ENCODE measurements around the gene NCAPH2.

NCAPH2 gene

DNA sequence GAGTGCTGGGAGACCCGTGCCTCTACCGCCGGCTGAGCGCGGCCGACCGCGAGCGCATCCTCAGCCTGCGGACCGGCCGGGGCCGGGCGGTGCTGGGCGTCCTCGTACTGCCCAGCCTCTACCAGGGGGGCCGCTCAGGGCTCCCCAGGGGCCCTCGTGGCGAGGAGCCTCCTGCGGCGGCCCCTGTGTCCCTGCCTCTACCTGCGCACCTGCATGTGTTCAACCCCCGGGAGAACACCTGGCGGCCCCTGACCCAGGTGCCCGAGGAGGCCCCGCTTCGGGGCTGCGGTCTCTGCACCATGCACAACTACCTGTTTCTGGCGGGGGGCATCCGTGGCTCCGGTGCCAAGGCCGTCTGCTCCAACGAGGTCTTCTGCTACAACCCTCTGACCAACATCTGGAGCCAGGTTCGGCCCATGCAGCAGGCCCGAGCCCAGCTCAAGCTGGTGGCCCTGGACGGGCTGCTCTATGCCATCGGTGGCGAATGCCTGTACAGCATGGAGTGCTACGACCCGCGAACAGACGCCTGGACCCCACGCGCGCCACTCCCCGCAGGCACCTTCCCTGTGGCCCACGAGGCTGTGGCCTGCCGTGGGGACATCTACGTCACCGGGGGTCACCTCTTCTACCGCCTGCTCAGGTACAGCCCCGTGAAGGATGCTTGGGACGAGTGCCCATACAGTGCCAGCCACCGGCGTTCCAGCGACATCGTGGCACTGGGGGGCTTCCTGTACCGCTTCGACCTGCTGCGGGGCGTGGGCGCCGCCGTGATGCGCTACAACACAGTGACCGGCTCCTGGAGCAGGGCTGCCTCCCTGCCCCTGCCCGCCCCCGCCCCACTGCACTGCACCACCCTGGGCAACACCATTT is 41.1 kb downstream of the NCAPH2 start:
- DNase-seq (ENCODE audit: low read depth) = no peak

- no peak for DNase-seq (ENCODE audit: low read depth)
These were observed 42.4 kb downstream of the NCAPH2 start for GRCh38 chr22:50550395-50550794.

GRCh38 chr22:50551160-50551752 is 43.2 kb downstream of the NCAPH2 start:
- DNase-seq (ENCODE audit: low read depth) = no peak

DNA sequence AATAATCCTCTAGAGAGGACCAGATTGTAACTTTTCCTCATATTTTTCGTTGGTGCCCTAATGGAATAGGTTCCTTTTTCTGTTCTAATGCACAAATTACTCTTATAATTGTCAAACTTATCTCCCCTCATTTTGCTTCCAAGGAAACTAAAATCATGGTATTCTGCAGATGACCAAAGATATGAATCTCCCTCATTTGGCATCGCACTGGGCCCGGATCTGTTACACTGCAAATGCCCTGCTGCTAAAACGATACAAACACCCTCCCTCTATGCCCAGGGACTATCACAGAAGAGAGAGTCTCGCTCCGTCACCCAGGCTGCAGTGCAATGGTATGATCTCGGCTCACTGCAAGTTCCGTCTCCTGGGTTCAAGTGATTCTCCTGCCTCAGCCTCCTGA is 45.3 kb downstream of the NCAPH2 start:
- DNase-seq (ENCODE audit: low read depth) = no peak

DNA sequence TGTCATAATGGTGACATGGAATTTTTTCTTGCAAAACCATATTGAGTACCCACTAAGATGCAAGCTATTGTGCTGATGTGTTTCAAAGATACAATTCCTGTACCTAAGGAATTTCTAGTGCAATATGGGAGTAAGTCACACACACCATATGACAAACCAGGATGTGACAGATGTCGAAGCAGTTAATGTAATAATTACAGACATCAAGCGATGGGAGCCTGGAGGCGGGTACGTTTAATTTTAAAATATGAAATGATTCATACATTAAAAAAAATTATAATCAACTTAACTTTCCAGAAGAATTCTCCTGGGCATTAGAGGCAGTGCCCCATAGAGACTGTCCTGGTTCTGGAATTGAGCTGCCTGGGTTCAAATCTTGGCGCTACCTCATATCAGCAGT is 48.7 kb downstream of the NCAPH2 start:
- DNase-seq (ENCODE audit: low read depth) = no peak

DNA sequence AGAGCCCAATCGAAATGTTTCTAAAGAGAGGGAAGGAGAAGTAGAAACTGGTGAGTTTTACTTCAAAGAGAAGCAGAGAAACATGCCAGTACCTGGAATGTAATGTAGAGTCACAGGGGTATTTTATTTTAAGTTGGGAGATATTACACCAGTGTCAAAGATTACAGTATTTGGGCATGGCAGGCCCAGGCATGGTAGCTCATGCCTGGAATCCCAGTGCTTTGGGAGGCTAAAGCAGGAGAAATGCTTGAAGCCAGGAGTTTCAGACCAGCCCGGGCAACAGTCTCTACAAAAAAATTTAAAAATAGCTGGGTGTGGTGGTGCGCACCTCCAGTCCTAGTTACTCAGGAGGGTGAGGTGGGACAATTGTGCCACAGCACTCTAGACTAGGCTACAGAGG is 52.0 kb downstream of the NCAPH2 start:
- no peak for DNase-seq (ENCODE audit: low read depth)

GRCh38 chr22:50561401-50562358 is 53.7 kb downstream of the NCAPH2 start:
- DNase-seq (ENCODE audit: low read depth) = no peak

DNA sequence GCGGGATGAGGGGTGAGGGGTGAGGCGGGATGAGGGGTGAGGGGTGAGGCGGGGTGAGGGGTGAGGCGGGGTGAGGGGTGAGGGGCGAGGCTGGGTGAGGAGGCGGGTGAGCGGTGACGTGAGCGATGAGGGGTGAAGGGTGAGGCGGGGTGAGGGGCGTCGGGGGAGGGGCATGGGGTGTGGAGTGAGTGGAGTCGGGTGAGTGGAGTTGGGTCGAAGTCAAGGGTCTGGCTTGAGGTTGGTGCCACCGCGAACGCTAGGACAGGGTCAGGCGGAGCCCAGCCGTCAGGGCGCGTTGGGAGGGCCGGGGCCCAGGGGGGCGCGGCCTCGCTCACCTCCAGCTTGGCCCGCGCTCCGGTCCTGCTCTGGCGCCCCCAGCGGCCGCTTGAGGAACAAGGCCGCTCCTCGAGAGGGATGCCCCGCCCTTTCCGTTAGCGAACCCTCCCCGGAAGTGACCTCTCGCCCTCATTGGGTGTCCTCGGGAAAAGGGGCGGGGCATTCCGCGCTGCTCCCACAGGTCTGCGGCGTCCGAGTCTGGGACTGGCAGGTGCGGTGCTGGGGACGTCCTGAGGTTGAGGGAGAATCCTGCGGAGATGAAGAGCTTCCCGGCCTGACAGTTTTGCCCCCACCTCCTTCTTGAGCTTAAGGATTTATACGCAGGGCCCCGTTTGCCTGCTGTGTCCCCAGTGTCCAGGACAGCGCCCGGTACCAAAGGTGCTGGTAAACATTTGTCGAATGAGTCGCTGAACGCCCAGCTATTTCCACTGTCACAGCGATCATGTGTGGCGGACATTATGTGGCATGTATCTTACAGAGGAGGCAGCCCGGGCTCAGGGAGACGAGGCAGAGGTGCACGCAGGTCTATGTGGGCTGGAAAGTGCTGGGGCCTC is 54.7 kb downstream of the NCAPH2 start, which contains the start of gene SYCE3:
SYCE3 (minus strand) TSS at position 397 of the 890 bp plus-strand sequence. CDS start 6,514 bp downstream, outside the sequence.
- DNase-seq (ENCODE audit: low read depth) = peak; percentile 78

DNA sequence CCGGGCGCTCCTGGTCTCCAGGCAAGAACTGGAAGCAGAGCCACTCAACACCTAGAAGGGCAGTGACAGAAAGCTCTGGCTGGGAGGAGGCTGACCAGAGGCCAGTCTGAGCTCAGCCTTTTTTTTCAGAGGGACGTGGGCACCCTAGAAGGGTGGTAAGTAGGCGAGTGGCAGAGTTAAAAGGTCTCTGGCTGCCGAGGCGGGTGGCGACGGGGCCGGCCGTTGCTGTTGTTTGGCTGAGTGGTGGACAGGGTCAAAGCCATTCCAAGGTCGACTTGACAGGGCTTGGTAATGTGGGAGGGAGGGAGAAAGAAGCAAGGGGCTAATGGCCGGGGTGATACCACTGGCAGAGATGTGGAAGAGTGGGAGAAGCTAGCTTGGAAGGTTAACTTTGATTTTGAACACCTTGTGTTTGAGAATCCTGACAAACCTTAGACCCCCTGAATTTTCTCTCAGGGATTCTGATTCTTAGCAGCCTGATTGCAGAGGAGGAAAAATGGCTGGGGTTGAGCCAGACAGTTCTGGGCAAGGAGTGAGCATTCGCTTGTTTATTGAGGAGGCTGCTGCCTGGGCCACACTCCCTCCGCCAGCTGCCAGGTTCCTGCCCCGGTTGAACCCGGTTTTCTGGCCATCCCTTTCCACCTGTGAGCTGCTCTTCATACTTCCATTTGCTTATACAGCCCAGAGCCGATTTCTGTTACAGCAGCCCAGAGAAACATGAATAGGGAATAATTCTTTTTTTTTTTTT is 55.6 kb downstream of the NCAPH2 start:
- DNase-seq (ENCODE audit: low read depth) = no peak

DNA sequence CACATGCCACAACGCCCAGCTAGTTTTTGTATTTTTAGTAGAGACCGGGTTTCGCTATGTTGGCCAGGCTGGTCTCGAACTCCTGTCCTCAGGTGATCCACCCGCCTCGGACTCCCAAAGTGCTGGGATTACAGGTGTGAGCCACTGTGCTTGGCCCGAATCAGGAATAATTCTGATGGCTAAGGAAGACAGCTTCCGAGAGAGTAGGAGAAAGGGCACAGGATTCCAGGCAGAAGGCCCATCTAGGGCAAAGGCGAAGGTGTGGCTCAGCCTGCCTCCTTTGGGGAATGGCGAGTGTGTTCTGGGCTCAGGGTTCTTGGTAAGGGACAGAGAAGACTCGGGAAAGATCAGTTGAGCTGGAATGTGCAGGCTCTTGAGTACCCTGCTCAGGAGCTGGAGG is 56.3 kb downstream of the NCAPH2 start:
- no peak for DNase-seq (ENCODE audit: low read depth)

GRCh38 chr22:50567721-50568252 is 59.8 kb downstream of the NCAPH2 start:
- no peak for DNase-seq (ENCODE audit: low read depth)

- DNase-seq (ENCODE audit: low read depth) = no peak
These were observed 60.6 kb downstream of the NCAPH2 start for GRCh38 chr22:50568626-50569025.

- DNase-seq (ENCODE audit: low read depth) = no peak
These were observed 61.0 kb downstream of the NCAPH2 start for GRCh38 chr22:50569041-50569459.

DNA sequence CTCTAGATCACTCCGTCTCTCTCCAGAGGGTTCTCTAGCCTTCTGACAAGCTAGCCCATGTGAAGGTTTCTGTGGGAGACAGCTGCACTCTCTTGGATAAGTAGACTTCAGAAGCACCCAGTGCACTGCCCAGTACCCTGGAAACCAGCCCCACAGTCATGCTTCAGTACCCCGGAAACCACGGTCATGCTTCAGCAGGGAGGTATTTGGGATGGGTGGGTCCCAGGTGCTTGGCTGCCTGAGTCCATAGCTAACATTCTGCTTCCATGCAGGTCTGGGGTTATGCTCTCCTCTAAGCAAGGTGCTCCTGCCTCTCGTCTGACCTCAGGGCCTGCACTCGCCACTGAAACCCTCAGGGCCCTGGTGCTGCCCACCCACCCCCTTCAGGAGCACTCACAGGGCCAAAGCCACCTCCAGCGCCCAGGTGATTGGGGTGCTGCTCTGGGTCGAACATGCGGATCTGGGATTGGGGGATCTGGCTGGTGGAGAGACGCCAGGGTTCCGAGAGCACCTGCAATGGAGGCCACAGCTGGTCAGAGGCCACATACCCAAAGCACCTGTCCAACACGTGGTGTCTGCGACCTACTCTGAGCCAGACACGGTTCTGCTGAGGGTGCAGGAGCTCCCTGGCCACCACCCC is 62.0 kb downstream of the NCAPH2 start:
- DNase-seq (ENCODE audit: low read depth) = no peak

DNA sequence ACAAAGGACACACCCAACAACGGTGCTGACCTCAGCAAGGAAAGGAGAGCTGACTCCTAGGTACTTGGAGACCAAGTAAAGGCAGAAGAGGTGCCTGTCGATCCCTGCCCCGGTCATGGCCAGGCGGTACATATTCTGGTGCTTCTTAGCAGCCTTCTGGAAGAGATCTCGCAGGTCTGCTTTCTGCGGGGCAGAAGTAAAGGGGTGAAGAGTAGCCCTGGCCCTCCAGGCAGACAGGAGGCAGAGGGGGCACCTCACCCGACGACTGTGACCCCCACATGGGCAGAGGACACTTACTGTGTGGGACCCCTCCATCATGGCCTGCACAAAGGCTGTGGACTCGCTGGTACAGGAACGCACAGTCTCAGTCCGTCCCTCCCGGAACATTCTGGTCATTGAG is 62.8 kb downstream of the NCAPH2 start:
- DNase-seq (ENCODE audit: low read depth) = no peak

- DNase-seq (ENCODE audit: low read depth) = no peak
These were observed 63.5 kb downstream of the NCAPH2 start for GRCh38 chr22:50571264-50572175.

DNA sequence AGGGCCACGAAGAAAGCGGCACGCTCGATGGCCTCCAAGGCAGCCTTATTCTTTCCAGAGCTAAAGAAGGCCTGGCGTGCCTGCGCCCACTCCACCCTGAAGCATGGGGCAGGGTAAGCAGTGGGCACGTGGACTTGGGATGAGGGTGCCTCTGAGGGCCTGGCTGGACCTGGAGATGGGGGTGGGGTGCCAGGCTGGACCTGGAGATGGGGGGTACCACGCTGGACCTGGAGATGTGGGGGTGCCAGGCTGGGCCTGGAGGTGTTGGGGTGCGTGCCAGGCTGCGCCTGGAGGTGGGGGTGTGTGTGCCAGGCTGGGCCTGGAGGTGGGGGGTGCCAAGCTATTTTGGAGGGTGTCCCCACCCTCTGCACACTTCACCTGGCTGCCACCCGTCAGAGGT is 64.9 kb downstream of the NCAPH2 start:
- DNase-seq (ENCODE audit: low read depth) = no peak

DNA sequence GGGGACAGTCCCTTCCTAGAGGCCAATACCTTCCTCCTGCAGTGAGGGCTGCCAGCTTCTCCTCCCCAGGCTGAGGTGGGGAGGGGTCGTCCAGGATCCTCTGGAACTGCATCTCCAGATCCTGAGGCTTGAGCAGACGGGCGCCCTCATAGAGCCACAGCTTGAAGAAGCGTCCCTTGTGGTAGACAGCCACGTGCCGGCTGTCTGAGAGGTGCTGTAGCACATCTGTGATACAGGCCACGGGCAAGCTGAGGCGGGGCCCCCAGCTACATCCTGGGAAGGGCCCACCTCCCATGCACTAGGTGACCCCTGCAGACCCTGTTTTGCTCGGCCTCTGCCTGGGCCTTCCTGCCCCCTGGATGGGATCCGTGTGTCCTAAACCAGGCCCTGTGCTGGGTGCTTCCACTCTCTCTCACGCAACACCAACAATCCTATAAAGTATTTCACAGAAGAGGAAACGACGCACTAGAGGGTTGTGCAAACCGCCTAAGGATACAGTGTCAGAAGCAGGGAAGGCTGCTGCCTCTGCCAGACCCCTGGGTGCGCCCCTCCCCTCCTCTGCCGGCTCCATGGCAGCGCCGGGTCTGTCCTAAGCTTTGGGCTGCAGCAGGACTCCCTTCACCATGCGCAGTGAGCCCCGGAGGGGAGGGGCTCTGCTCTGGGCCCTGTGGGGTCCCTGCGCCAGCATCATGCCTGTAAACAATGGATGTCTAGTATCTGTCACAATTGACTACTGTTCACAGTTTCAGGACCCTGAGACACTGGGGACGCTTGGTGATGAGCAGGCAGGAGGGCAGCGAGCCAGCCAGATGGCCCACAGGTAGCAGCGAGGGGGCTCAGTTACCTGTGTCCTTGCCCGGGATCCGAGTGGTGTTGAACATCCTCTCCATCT is 65.7 kb downstream of the NCAPH2 start:
- DNase-seq (ENCODE audit: low read depth) = no peak
